ENCODE measurements around the gene ABTB1. TPM values are rescaled to one million over a fixed set of nuclear protein-coding genes. Genes with fewer than 3 reads are reported as not detected.

Gene ABTB1
- total and polyA plus RNA-seq, 4 experiments from 2014 or later = 66.9 to 169 (median 120) TPM

- no peak overlapping the region for H3K27ac Mint-ChIP-seq
- H3K27me3 Mint-ChIP-seq = peaks cover 18 to 22% of the 10 kb centered on the region in 2 donors
- H3K4me3 Mint-ChIP-seq = no peak overlapping the region
- no peaks in the 10 kb centered on the region for H3K36me3 Mint-ChIP-seq
- Histone ChIP-seq H3K4me3 (ENCODE audit: low read length in 2 of 2) (no peak overlapping the region), H3K9me3 (ENCODE audit: control insufficient read depth in 1 of 2, low read length in 2 of 2) (no peaks in the 10 kb centered on the region), H3K4me1 (ENCODE audit: insufficient read depth, low read length) (no peaks in the 10 kb centered on the region), H3K27ac (ENCODE audit: low read depth, low read length) (no peak overlapping the region), H3K27me3 (ENCODE audit: insufficient read depth, low read length) (no peaks in the 10 kb centered on the region), H3K36me3 (ENCODE audit: insufficient read depth, low read length) (no peaks in the 10 kb centered on the region)
- ChIA-PET CTCF (ENCODE audit: partially characterized antibody) (no interaction called here), POLR2A (ENCODE audit: partially characterized antibody) (no interaction called here)
- intact Hi-C loops (cut with micrococcal nuclease) = no loop called here
- no peaks in the 10 kb centered on the region for H3K4me1 Mint-ChIP-seq
- DNase-seq = no peak
- peaks cover 0 to 6% (median 0%) of the 10 kb centered on the region in 8 donors for H3K9me3 Mint-ChIP-seq
These were observed 55.8 kb downstream of the ABTB1 start for GRCh38 chr3:127728417-127729015.

GRCh38 chr3:127729556-127730056 lies 56.9 kb downstream of the ABTB1 start:
- H3K27ac Mint-ChIP-seq = no peak overlapping the region
- Histone ChIP-seq H3K4me1 (ENCODE audit: insufficient read depth, low read length) (no peaks in the 10 kb centered on the region), H3K27ac (ENCODE audit: low read depth, low read length) (no peak overlapping the region), H3K9me3 (ENCODE audit: control insufficient read depth in 1 of 2, low read length in 2 of 2) (no peaks in the 10 kb centered on the region), H3K27me3 (ENCODE audit: insufficient read depth, low read length) (no peaks in the 10 kb centered on the region), H3K4me3 (ENCODE audit: low read length in 2 of 2) (no peak overlapping the region), H3K36me3 (ENCODE audit: insufficient read depth, low read length) (no peaks in the 10 kb centered on the region)
- H3K27me3 Mint-ChIP-seq = peaks cover 17 to 22% of the 10 kb centered on the region in 2 donors
- H3K9me3 Mint-ChIP-seq = no peaks in the 10 kb centered on the region
- POLR2A ChIA-PET (ENCODE audit: partially characterized antibody) = no interaction called here
- no peaks in the 10 kb centered on the region for H3K4me1 Mint-ChIP-seq
- CTCF ChIA-PET (ENCODE audit: partially characterized antibody) = no interaction called here
- H3K36me3 Mint-ChIP-seq = no peaks in the 10 kb centered on the region
- no peak overlapping the region for H3K4me3 Mint-ChIP-seq
- intact Hi-C loops (cut with micrococcal nuclease) = no loop called here
- DNase-seq = no peak

DNA sequence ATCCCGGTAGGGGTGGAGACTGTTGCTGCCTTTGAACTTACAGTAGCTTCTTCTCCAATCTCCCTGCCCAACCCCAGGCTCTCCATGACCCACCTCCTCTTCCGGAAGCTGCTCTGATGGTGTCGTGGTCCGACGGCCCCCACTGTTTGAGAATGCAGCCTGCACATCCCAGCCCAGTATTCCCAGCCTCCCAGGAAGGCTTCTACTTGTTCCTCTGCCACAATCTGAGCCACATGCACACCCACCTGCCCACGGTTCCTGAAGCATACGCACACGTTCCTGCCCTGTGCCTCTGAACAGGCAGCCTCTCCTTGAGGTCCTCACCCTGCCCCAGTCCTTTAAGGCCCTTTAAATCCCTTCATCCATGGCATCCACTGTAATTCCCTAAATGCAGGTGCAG lies 57.4 kb downstream of the ABTB1 start:
- POLR2A ChIA-PET (ENCODE audit: partially characterized antibody) = no interaction called here
- intact Hi-C loops (cut with micrococcal nuclease) = no loop called here
- Histone ChIP-seq H3K9me3 (ENCODE audit: control insufficient read depth in 1 of 2, low read length in 2 of 2) (no peaks in the 10 kb centered on the region), H3K27ac (ENCODE audit: low read depth, low read length) (no peak overlapping the region), H3K4me1 (ENCODE audit: insufficient read depth, low read length) (no peaks in the 10 kb centered on the region), H3K27me3 (ENCODE audit: insufficient read depth, low read length) (no peaks in the 10 kb centered on the region), H3K4me3 (ENCODE audit: low read length in 2 of 2) (no peak overlapping the region), H3K36me3 (ENCODE audit: insufficient read depth, low read length) (no peaks in the 10 kb centered on the region)
- Mint-ChIP-seq H3K36me3 (no peaks in the 10 kb centered on the region), H3K4me1 (no peaks in the 10 kb centered on the region), H3K4me3 (no peak overlapping the region), H3K9me3 (no peaks in the 10 kb centered on the region), H3K27me3 (peaks cover 16 to 17% of the 10 kb centered on the region in 2 donors), H3K27ac (no peak overlapping the region)
- DNase-seq = no peak
- CTCF ChIA-PET (ENCODE audit: partially characterized antibody) = no interaction called here

Other genes with a start within 250 kb of the ABTB1 start
- 10 to 100 TPM; 28.3 to 29.7 TPM for gene TPRA1, start 82.2 kb upstream of the ABTB1 start, total RNA-seq
- 10 to 100 TPM; 33.1 to 40.1 TPM for gene TPRA1, start 82.2 kb upstream of the ABTB1 start, polyA plus RNA-seq
- 10 to 100 TPM in 1 of 2 experiments, 1 to 10 TPM in 1; 7.7 to 12.8 TPM for gene MCM2, start 74.5 kb upstream of the ABTB1 start, total RNA-seq
- 1 to 10 TPM; 6.9 to 7.7 TPM for gene MCM2, start 74.5 kb upstream of the ABTB1 start, polyA plus RNA-seq
- gene PODXL2, start 43.8 kb upstream of the ABTB1 start, total RNA-seq = 1 to 10 TPM; 3.3 to 4.2 TPM
- gene PODXL2, start 43.8 kb upstream of the ABTB1 start, polyA plus RNA-seq = 1 to 10 TPM; 6.9 to 8.0 TPM
- 1 to 10 TPM; 2.4 to 4.8 TPM for gene MGLL, start 149.6 kb downstream of the ABTB1 start, total RNA-seq
- gene MGLL, start 149.6 kb downstream of the ABTB1 start, polyA plus RNA-seq = 1 to 10 TPM in 1 of 2 donors, under 1 TPM in 1; 0.77 to 2.2 TPM
- gene KBTBD12, start 242.3 kb downstream of the ABTB1 start, total RNA-seq = not detected
- gene KBTBD12, start 242.3 kb downstream of the ABTB1 start, polyA plus RNA-seq = under 1 TPM in 1 of 2 donors, not detected in 1; 0.06 TPM